NCI-H345 (cell line): ENCODE results near the gene PRKAG3.

ENCODE experiments used
- DNase-seq: peaks from one replicate; lab custom pipeline; 2025; lab: John Stamatoyannopoulos, UW

The PRKAG3 gene

DNA sequence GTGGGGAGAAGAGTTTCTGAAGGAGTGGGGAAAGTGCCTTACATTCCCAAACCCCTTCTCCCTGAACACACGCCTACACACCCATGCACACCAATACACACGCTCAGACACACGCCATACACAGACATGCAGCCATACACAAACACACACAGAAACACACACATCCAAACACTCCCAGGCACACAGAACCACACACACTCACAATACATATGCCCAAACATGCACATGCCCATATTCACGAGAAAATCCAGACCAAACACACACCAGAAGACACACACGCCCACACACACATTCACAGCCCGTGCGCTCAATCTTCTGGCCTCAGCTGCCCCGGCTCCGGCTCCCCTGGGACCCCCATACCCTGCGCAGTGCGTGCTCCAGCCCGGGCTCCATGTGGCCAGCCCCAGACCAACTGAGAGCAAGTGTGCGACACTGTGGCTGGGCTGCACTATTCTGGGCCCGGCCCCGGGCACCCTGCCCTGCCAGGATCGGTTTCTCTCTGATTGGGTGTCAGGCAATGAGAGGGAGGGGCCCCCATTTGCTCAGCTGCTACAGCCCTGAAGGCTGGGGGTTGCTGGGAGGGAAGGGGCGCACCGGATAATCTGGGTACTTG, at the start of gene PRKAG3:
TSS of gene PRKAG3 (minus strand) at position 426 of the 613 bp plus-strand sequence.
- DNase-seq: no peak

DNA sequence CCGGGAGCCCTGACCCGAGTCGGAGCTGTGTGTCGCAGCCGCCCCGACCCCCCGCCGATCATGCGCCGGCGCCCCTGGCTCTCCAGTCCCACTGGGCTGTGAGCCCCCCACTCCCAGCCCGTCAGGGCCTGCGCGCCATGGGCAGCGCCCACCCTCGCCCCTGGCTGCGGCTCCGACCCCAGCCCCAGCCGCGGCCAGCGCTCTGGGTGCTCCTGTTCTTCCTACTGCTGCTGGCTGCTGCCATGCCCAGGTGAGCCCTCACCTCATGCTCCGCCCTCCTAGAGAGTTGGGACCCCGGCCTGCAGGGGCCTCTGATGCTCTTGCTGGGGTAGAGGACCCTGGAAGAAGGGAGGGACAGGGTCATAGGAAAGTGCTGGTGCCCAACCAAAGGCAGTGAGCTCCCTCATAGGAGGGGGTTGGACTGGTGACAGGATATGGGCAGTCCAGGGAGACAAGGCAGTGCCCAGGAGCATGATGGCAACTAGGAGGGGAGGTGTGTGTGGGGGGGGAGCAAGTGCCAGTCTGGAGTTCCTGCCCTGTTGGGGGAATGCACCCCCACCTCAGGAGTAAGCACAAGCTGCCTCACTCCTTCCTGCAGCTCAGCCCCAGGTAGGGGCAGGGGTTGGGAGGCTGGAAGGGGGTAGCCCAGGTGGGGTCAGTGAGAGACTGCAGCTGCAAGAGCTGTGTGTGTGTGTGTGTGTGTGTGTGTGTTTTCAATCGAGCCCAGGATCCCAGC, 49.4 kb upstream of the PRKAG3 start:
- DNase-seq: no peak

DNA sequence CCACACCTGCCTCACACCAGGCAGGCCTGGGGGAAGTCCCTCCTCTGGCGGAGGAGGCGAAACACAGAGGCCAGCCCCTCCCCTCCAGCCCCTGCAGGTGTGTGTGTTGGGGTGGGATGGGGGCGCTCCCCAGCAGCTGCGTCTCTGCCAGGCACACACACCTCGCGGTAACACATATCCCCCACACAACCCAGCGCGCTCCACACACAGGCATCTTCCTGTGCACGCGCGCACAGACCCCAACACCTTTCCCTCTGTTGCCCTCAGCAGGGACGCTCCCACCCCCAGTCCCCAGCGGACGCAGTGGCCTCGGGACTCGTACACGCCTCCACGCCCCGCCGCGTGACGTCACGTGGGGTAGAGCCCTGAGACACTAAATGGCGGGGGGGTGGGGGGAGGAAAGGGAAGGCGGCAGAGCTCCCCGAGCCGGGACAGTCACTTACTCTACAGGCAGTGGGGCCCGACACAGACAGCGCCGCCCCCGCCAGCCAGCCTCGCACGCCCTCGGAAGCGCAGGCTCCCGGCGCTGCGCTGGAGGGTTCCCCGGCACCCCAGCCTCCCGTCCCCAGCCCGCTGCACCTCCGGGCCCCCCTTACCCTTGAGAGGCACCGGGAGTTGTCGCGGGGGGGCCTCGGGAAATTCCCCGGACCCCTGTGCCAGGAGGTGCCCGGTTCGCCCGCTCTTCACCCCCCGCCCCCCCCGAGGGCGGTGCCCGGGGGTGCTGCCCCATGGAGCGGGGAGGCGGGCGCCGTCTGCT, 48.7 kb upstream of the PRKAG3 start, which contains the start of gene WNT10A:
TSS of gene WNT10A (plus strand) at position 751 of the 757 bp plus-strand sequence. CDS start 144 bp downstream, outside the sequence.
- peak; percentile 59 for DNase-seq

DNA sequence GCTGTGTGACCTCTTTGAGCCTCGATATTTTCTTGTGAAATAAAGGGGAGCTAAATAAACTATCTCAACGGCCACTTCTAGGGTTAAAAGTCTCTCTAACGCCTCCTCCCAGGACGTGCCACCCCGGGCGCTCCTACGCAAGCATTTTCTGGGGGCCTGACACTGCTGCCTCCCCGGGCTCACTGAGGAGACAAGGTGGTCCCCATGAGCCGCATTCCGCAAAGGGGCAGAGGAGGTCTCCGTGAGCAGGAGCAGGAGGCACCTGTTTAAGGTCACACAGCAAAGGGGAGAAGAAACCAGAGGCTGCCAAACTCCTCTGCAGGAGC, 48.1 kb upstream of the PRKAG3 start:
- no peak for DNase-seq

DNA sequence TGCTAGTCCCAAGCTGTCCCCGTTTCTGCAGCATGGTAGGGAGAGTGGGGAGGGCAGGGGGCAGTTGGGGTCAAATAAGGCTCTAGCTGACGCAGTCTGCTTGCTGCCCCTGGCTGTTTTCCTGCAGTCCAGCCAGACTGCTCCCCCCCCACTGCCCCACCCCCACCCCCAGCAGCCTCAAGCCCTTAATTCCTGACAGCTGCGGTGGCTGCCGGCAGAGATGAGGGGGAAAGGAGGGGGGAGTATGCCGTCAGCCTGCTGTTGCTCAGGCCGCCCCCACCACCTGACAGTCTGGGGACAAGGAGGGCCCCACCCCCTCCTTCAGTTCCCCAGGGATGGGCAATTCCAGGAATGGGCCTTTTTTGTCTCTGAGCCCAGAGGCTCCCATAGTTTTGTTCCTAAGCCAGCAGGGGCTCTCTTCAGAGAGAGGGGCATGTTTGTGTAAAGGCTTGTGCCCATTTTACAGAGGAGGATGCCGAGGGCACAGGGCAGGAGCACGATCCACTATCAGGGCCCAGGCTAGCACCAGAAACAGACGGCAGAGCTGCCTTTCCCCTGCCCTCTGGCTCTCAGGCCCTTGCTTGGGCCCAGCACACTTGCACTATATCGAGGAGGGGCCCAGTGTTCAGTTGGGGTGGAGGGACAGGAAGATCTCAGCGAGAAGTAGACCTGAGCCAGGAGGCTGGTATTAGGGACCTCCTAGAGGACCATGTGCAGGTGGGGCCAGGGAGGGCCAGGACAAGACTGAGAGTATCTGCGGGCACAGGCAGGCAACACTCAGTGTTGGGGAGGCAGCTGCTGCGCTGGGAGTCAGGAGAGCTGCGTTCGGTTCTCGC, 47.5 kb upstream of the PRKAG3 start:
- no peak for DNase-seq

DNA sequence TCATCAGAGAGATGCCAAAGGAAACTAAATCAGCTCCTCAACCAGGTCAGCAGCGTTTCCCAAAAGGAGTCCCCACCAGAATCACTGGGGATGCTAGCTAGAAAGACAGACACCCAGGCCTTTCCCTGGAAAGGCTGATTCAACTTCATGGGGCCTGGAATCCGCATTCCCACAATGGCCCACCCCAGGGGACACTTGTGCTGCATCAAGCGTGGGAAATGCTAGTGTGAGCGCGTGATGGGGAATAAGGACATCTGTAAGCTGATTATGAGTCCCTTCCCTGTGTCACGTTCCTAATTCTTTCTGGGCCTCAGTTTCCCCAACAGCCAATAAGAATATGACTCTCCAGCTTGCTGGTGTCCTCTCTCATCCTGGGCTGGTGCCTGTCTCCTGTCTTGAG, 46.9 kb upstream of the PRKAG3 start:
- DNase-seq: no peak

DNA sequence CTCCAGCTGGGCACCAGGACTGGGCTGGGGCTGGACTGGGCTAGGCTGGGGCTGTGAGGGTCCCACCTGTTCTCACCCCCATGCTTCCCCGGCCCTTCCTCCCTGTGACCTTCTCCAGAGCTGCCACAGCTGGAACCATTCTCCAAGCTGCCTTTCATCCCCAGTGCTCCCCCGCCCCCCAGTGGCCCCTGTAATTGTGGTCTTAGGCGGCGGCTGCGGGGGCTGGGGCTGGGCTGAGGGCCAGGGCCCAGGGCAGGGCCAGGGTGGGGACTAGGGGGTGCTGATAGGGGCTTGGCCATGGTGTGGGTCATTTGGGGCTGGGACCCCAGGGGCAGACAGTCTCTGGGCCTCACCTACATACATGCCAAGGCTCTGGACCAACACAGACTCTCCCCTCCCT, 46.3 kb upstream of the PRKAG3 start:
- DNase-seq: no peak

DNA sequence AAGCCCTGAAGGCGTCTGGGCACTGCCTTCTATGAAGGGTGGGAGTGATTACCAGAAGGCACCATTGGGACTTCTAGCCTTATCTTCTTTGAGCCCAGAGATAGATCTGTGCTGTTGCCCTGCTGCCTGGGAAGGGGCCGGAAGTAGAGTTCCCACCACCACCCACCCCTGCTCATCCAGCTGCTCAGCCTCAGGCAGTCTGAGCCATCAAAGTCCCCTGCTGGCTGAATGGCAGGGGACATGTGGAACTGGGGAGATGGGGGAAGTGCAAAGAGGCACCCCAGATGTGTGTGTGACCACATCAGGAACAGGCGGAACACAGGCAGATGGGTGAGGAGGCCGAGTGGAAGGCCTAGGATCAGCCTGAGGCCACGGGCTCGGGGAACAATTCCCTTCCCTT, 45.7 kb upstream of the PRKAG3 start:
- DNase-seq: no peak

DNA sequence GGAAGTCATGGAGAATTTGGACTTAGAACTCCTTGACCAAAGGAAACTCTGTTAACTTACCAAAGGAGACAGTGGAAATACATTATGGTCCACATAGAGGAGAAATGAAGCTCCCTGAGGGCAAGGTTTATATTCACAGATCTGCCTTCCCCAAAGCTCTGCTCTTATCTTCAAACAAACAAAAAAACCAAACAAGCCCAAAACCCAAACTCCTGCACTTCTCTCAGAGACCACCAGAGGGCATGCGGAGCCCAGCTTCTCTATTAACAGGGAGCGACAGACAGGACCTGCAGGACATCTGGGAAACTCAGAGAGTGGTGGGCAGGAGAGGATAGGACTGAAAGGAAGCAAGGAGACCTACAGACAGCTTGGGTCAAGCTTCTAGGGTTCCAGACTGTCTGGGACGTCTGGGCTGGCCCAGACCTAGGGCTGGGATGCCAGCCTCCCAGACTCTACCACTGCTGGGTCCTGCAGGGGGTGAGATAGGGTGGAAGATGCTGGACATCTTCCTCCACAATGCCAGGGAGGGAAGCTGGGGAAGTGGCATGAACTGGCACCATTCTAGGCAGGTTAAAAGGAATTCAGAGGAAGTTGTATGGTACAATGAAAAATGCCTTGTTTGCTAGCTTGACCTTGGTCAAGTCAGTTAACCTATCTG, 45.1 kb upstream of the PRKAG3 start:
- peak; percentile 68 for DNase-seq

DNA sequence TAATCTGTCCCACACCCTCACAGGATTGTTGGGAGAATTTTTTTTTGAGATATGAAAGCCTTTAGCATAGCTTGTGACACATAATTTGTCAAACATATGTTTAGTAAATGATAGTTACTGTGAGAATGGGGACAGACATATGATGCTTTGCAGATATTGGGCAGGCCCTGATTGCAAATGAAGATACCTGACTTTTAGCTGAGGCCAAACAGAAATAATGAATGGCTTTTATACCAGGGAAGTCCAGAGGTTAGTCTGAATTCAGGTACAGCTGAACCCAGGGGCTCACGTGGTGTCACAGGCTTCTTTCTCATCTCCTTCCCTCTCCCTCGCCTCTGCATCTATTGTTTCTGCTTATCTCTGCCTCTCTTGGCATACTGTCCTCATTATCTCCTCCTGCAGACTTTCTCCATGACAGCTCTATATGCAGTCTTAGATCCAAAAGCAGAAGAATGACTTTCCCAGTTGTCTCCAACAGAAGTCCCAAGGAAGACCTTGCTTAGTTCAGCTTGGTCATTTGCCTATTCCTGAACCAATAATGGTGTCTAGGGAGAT, 44.2 kb upstream of the PRKAG3 start:
- DNase-seq: no peak

DNA sequence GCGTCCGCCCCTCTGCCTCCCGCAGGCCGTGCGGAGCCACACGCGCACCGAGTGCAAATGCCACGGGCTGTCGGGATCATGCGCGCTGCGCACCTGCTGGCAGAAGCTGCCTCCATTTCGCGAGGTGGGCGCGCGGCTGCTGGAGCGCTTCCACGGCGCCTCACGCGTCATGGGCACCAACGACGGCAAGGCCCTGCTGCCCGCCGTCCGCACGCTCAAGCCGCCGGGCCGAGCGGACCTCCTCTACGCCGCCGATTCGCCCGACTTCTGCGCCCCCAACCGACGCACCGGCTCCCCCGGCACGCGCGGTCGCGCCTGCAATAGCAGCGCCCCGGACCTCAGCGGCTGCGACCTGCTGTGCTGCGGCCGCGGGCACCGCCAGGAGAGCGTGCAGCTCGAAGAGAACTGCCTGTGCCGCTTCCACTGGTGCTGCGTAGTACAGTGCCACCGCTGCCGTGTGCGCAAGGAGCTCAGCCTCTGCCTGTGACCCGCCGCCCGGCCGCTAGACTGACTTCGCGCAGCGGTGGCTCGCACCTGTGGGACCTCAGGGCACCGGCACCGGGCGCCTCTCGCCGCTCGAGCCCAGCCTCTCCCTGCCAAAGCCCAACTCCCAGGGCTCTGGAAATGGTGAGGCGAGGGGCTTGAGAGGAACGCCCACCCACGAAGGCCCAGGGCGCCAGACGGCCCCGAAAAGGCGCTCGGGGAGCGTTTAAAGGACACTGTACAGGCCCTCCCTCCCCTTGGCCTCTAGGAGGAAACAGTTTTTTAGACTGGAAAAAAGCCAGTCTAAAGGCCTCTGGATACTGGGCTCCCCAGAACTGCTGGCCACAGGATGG, 42.0 kb upstream of the PRKAG3 start:
- no peak for DNase-seq

DNA sequence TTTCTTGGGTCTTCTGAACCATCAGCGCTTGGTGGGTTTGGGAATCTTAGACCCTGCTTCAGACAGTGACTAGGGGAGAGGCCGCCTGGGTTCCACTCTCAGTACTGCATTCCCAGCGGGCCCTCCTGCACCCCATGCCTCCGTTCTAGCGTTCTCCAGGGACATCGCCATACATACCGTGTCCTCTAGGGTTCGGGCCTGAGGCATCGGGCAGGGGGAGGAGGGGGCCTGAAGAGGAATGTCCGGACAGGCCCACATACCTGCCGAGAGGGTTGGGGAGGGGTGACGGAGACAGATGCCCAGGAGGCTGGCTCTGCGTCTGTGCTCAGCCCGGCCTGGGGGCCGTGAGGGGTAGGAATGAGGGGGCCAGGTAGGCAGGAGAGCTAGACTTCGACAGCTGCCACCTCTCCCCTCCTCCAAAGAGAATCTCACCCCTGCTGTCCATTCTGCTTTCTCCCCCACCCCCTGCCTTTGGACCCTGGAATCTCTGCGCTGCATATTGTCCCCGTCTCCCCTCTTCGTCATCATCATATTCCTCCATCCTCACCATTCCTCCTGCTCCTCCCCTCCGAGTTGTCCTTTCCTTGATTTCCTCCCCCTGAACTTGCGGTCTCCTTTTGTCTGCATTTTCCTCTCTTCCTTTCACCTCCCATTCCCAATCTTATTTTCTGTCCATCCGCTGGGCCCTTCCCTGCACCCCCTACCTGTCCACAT, 41.2 kb upstream of the PRKAG3 start:
- no peak for DNase-seq

DNA sequence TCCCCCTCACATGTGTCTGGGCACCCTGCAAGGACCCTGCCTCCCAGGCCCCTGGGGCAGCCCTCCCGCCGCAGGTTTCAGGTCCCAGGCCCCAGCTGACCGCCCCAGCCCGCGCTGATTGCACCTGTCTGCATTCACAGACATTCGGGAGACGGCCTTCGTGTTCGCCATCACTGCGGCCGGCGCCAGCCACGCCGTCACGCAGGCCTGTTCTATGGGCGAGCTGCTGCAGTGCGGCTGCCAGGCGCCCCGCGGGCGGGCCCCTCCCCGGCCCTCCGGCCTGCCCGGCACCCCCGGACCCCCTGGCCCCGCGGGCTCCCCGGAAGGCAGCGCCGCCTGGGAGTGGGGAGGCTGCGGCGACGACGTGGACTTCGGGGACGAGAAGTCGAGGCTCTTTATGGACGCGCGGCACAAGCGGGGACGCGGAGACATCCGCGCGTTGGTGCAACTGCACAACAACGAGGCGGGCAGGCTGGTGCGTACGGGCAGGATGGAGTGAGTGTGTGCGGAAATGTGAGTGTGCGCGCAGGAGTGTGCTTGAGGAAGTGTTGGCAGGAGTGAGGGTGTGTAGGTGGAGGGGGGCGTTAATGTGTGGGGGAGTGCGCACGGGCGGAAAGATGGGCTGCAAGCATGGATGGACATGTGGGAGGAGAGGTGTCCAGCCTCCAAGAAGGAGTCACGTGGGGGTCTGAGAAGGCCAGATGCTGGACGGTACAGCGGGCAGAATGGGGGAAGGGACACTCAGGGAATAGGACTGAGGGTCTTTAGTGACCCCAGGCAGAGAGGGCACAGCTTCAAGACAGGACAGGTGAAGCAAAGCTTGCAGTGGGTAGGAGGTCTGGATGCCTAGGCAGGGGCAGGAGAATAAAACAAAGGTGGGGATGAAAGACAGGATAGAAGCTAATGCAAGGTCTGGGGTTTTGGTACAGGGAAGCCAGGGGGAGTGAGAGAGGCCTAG, 40.0 kb upstream of the PRKAG3 start:
- DNase-seq: no peak

DNA sequence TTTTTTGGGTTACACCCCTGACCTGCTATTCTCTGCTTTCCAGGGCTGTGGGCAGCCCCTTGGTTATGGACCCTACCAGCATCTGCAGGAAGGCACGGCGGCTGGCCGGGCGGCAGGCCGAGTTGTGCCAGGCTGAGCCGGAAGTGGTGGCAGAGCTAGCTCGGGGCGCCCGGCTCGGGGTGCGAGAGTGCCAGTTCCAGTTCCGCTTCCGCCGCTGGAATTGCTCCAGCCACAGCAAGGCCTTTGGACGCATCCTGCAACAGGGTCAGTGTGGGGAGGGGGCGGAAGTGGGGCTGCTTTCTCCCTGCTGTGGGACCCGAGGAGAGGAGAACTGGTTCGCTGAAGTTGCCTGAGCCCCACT, 39.4 kb upstream of the PRKAG3 start:
- no peak for DNase-seq

DNA sequence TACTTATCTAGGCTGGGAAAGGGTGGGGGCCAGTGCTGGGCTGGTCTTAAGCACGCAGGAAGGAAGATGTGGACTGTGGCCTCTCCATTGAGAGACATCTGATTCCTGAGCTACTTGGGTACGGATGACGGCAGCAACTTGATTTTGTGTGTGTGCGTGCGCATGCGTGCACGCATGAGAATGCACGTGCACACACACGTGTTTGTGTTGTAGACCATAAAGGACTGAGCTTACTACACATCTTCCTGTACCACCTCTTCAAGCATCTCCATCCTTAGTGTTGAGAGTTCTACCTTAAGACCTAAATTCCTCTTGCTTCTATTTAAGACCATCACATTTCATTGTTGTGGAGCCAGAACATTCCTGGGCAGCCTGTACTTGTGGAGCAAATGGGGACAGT, 37.5 kb upstream of the PRKAG3 start:
- DNase-seq: no peak

DNA sequence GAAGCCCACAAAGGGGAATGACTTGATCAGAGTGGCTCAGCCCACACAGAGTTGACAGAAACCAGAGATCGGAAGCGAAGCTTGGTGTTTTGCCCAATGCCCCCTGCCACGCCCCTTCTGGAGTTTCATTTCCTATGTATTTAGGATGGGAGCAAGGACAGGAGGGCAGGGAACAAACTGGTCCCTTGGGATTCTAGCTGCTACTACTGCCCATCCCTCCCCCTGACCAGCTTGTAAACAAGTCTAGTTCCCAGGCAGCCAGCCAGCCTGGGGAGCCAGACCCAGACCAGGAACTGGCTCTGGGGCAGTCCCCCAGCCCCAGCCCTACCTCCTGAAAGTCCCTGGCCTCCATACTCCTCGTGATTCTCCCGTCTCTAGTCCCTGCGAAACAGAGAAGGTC, 36.3 kb upstream of the PRKAG3 start:
- DNase-seq: no peak

DNA sequence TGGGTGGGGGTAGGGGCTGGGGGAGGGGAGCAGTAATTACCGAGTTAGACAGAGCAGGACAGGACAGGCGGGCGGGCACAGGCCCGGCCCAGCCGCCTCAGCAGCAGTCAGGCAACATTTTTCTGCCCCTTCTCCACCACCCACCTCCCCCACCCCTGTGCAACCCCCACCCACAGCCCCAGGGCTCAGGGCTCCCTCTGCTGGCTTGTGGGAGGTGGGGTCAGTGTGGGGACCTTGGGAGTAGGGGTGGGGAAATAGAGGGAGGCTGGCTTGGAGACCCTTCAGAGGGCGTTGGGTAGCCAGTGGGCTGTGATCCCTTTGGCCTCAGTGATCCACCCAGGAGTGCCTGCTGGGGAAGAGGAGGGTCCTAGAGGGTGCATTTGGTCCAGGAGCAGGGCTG, 34.4 kb upstream of the PRKAG3 start:
- no peak for DNase-seq

DNA sequence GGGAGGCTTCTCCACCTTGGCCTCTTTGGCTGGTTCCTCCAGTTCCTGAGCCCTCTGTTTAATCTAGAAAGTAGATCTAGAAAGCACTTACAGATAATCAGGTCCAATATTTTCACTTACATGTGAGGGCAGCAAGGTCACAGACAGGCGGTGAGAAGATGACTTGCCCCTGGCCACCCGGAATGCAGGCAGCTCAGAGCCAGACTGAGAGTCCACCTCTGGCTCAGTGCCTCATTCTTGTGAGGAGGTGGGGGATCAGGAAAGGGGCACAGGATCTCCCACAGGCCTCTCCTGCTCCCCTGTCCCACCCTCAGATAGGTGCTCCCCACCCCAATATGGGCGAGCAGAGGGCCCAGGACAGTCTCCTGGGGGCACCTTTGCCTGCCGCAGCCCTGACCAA, 33.8 kb upstream of the PRKAG3 start:
- no peak for DNase-seq

DNA sequence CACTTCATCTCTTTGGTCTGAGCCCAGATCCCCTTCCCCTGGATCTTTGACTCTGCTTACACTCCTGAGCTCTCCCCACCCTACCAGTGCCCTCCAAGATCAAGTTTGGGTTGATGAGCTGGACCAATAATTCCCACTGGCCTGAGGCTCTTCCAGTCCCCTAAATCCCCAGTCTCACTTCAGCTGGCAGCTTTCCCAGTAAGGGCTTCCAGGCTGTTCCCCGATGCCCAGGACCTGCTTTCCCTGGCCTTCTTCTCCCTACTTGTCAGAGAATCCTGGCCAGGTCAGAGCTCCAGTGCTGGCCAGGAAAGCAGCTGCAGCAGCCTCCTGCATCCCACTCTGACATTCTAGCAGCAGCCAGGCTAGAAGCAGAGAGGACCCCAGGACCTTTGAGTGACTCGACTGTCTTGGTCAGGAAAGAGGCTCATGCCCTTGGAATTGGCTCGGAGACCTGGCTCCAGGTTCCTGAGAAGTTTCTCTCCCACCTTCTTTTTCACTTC, 31.5 kb upstream of the PRKAG3 start:
- no peak for DNase-seq
